Body of pancreas (tissue), 4 donors: Measurements from ENCODE around the gene CCDC3.

ENCODE experiments used
- POLR2A ChIP-seq, 3 donors: fragments of 450-650 bp; IDR thresholded peaks; one replicate each; pipeline ENCODE4 v1.6.1; 2016; ENCODE audit warnings: antibody characterized with exemption in 3 of 3, mild to moderate bottlenecking in 2 of 3
- TF ChIP-seq, protein P1 (sequence below), 7 experiments: fragments of 450-650 bp in 4 of 7; fragments of 200-600 bp in 3 of 7; sonication (generic) in 3 of 7; IDR thresholded peaks; one replicate each; pipeline ENCODE4 v1.5.1; 2016 to 2019; ENCODE audit warnings: antibody characterized with exemption in 7 of 7

DNA sequence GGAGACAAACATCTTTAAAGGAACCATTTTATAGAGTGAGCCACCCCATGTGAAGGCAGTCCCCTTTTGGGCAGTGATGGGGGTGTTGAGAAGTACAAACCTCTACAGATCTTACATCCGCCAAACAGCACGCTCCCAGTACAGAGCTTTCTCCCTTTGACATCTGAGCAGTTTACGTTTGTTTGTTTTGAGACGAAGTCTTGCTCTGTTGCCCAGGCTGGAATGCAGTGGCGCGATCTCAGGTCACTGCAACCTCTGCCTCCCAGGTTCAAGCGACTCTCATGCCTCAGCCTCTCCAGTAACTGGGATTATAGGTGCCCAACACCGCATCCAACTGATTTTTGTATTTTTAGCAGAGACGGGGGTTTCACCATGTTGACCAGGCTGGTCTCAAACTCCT, 128.9 kb downstream of the CCDC3 start:
- TF ChIP-seq, protein P1, sequence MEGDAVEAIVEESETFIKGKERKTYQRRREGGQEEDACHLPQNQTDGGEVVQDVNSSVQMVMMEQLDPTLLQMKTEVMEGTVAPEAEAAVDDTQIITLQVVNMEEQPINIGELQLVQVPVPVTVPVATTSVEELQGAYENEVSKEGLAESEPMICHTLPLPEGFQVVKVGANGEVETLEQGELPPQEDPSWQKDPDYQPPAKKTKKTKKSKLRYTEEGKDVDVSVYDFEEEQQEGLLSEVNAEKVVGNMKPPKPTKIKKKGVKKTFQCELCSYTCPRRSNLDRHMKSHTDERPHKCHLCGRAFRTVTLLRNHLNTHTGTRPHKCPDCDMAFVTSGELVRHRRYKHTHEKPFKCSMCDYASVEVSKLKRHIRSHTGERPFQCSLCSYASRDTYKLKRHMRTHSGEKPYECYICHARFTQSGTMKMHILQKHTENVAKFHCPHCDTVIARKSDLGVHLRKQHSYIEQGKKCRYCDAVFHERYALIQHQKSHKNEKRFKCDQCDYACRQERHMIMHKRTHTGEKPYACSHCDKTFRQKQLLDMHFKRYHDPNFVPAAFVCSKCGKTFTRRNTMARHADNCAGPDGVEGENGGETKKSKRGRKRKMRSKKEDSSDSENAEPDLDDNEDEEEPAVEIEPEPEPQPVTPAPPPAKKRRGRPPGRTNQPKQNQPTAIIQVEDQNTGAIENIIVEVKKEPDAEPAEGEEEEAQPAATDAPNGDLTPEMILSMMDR (IDR thresholded peaks at IDR 0.05) = no peak
- no peak for TF ChIP-seq POLR2A (IDR thresholded peaks at IDR 0.05)
